Adrenal gland (tissue), 5 donors: ENCODE measurements around the gene LPIN2.

ENCODE experiments used
- POLR2A ChIP-seq, 2 donors: fragments of 450-650 bp; IDR thresholded peaks; one replicate each; pipeline ENCODE4 v1.6.1; 2017; ENCODE audit warnings: antibody characterized with exemption in 2 of 2, mild to moderate bottlenecking in 2 of 2, moderate library complexity in 1 of 2
- TF ChIP-seq, protein P1 (sequence below), 6 experiments: fragments of 450-650 bp in 4 of 6; fragments of 200-600 bp in 2 of 6; sonication (generic) in 1 of 6; IDR thresholded peaks; 1 replicate in 5 of 6; 2 replicates in 1 of 6; pipeline versions ENCODE4 v1.5.1 to v1.8.0; 2016 to 2021; ENCODE audit warnings: antibody characterized with exemption in 6 of 6, mild to moderate bottlenecking in 2 of 6, moderate library complexity in 1 of 6
- donor health status: DM: no; HTN: no; CAD: no.

GRCh38 chr18:2987876-2988790, 24.8 kb downstream of the LPIN2 start:
- TF ChIP-seq, protein P1, sequence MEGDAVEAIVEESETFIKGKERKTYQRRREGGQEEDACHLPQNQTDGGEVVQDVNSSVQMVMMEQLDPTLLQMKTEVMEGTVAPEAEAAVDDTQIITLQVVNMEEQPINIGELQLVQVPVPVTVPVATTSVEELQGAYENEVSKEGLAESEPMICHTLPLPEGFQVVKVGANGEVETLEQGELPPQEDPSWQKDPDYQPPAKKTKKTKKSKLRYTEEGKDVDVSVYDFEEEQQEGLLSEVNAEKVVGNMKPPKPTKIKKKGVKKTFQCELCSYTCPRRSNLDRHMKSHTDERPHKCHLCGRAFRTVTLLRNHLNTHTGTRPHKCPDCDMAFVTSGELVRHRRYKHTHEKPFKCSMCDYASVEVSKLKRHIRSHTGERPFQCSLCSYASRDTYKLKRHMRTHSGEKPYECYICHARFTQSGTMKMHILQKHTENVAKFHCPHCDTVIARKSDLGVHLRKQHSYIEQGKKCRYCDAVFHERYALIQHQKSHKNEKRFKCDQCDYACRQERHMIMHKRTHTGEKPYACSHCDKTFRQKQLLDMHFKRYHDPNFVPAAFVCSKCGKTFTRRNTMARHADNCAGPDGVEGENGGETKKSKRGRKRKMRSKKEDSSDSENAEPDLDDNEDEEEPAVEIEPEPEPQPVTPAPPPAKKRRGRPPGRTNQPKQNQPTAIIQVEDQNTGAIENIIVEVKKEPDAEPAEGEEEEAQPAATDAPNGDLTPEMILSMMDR (IDR thresholded peaks at IDR 0.05) = no peak
- no peak for TF ChIP-seq POLR2A (IDR thresholded peaks at IDR 0.05)
